NCI-H128 (cell line): ENCODE data around the gene PDS5B.
"Not testable (repeated sequence)": the region's sequence is repeated elsewhere in the genome, so short reads cannot be mapped to it uniquely, and the experiment has no call there.

Experiments
- DNase-seq: peaks from one replicate; lab custom pipeline; 2025; ENCODE audit not compliant: unreplicated experiment; lab: John Stamatoyannopoulos, UW

PDS5B gene

DNA sequence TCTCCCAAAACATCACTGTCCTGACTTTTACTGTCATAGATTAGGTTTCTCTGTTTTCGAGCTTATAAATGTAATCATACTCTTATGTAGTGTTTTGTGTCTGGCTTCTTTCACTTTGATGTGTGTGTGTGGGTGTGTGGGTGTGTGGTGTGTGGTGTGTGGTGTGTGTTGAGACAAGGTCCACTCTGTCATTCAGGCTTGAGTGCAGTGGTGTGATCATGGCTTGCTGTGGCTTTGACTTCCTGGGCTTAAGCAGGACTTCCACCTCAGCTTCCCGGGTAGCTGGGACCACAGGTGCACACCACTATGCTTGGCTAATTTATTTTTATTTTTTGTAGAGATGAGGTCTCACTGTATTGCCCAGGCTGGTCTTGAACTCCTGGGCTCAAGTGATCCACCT, 59.6 kb downstream of the PDS5B start:
- no peak for DNase-seq

DNA sequence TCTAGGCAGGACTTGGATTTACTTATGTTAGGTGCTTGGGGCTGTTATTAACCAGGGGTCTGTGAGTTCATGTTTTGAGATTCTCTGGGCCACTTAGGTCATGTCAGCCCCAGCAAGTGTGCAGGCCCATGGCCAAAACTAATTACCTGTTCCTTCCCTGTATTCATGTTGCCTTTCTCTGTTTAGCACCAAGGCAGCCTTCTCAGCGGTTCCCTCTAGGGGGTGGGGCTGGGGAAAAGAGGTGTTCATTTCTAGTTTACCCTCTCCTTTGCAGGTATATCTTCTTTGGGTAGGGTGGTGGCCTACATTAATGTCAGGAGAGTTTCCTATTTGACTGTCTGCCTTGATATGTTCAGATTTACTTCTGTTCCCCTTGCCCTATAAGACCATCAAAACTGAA, 61.7 kb downstream of the PDS5B start:
- no peak for DNase-seq

DNA sequence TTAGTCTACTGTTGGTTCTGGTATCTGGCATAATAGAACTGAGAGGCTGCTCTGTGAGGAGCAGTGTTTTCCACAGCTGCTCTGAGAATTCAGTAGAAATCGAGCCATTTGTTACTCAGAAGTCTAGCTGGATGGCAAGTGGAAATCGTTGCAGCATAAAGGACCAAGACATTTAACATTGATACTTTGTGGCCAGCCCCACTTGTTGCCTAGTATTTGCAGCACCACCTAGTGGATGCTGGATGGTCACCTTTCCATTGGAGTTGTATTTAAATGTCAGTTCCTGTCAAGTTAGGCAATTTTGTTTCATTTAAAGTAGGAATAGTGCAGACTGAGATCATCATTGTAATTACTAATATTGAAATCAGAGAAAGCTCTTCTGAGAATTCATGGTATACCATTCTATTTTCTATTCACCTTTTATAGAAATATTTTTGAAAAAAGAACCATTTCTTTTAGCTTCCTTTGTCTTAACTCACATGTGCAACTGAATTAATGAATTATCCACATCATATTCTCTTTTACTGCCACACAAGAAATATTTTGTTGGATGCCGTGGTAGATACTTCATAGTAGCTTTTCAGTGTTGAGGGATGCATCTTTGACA, 64.6 kb downstream of the PDS5B start:
- no peak for DNase-seq

DNA sequence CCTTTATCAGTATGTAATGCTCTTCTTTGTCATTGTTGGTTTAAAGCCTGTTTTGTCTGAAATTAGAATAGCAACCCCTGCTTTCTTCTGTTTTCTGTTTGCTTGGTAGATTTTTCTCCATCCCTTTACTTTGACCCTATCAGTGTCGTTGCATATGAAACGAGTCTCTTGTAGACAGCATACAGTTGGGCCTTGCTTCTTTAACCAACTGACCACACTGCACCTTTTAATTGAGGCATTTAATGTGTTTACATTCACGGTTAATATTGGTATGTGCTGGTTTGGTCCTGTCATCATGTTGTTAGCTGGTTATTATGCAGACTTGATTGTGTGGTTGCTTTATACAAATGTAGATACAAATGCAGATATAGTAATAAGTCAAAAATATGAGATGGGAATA, 71.1 kb downstream of the PDS5B start:
- no peak for DNase-seq

DNA sequence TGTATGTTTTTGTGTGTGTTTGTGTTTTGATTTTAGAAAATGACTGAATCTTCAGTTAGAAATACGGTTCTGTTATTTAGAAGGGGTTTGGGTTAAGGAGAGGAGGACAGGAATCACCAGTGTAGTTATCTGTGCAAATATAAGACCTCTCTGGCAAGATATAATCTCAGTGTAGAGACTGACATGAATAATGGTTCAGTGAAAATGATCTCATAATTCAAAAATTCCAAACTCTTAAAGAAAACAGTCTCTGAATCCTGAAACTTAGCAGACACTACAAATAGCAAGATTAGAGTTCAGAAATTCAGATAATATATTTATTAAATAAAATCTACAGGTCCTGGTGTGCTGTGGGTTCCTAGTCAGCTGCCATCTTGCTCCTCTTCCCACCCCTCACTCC, 73.5 kb downstream of the PDS5B start:
- no peak for DNase-seq

DNA sequence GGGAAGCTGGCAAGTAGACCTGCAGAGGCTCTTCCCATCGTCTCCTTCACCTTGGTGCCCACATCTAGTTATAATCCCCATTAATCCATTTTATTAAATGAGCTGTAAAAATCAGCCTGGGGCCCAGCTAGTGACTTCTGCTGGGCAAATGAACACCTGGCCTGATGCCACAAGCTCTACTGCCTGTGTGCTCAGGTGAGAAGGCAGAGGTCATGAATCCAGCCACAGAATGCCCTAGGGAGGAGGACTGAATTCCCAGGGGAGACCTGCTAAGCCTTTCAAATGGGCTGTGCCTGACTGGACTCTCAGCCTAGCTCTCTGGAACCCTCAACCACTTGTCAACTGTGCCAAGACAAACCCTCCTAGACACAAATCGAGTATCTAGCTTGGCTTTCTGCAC, 74.0 kb downstream of the PDS5B start:
- no peak for DNase-seq

DNA sequence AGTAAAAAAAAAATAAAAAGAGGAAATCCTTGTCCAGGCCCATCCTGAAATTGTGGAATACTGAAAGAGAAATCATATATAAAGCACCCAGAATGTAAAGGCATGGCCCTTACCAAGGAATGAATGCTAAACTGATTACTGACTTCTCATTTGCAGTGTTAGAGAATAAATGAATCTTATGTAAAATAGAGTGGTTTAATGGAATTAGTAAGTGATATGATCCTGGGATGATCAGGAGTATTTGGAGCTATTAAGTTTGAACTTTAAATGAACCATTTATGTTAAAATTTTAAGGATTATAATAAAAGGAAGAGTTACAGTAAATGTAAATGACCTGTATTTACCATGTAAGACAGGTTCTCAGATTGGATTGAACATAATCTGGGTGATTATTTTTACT, 75.4 kb downstream of the PDS5B start:
- DNase-seq, result no peak

DNA sequence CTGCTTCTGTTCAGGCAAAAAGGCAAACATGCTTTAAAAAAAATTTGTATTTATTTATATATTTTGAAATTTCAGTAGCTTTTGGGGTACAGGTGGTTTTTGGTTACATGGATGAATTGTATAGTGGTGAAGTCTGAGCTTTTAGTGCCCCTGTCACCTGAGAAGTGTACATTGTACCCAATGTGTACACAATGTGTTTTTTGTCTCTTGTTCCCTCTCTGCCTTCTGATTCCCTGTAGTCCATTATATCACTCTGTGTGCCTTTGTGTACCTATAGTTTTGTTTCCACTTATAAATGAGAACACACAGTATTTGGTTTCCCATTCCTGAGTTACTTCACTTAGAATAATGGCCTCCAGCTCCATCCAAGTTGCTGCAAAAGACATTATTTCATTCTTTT, 77.4 kb downstream of the PDS5B start:
- peak; percentile 26 for DNase-seq

DNA sequence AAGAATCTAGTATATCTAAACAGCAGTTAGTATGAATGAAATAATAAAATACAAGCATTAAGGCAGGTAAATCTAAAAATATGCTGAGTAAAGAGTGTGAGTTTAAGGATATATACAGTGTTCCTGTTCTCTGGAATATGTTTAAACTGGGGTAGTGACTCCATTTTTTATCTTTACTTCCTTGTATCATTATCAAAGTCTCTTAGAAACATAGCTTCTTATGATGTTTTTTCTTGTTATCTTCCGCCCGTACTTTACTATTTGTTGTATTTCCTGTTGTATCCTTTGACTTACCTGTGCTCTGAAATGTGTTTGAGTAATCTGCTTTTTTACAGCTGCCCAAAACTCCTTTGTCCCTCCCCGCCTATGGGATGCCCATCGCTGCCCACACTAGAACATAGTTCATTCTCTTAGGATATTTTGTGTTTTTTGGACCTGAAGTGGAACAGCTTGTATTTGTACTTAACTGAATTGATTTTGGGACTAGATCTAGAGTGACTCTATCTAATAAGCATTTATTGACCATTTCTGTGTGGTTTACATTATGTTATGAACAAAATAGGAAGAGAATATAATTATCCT, 80.8 kb downstream of the PDS5B start:
- DNase-seq, result no peak

DNA sequence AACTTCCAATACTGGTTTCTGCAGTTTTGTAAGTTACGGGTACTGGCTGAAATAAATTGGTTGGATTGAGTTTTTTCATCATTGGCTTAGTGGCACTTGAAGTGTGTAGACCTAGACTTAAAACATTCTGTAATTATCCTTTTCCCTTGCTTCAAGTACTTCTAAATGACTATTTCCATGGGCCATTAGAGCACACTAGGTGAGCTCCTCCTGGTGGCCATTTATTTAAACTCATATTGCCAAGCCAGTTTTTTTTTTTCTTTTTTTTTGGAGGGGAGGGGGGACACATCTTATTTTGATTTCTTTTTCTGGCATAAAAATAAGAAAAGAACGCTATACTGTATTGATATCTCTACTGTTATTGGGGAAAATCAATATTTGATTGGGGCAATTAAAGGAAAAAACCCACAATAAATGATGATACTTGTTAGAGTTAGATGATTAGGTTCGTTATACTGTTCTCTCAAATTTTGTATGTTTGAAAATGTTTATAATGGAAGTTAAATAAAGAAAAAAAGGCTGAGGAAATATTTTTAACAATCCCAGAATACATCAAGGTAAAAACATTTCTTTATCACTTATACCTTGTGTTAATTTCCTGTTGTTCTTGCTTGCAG, 82.9 kb downstream of the PDS5B start:
- DNase-seq, result no peak

DNA sequence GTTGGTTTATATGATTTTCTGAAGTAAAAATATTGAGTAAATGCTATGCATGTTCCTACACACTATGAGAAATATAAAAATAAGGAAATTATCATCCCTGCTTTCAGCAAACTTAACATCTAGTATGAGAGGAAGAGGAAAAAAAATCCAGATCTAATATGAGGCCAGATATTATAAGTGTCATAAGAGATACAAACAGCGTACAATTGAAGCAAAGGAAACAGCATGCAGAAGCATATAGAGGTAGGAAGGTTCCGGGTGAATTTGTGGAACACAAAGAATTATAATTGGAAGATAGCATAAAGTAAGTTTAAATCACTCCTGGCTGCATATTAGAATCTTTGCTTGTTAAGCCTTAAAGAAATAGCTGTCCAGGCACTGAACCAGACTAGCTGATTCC, 88.3 kb downstream of the PDS5B start:
- DNase-seq, result no peak

DNA sequence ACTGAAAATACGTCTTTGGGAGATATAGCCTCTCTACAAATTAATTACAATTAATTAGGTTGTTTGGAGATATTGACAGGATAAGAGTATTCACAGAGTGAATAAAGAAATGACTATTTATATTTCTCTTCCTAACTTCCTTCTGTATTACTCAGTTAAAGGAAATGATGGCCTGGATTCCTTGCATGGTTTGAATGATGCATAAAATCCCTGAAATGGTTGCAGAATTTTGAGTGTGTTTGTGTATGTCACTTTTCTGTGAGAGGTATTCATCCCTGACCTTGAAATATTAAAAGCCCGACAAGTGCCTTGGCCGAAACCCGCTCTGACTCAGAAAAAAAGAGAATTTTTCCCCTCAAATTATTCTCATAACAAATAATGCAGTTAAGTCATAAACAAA, 90.0 kb downstream of the PDS5B start:
- no peak for DNase-seq

DNA sequence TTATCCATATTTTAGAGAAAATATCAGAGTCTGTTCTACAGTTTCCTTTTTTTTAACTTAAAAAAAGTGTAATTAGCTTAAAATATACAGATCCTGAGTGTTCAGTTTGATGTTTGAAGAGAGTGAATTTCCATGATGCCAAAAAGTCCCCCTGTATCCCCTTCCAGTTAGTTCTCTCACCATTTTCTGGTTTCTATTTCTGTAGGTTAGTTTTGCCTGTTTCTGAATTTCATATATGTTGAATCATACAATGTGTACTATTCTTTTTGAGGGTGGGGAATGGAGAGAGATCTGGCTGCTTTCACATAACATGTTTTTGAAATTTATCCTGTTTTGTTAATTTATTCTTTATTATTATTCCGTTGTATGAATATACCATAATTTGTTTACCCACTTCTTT, 95.9 kb downstream of the PDS5B start:
- no peak for DNase-seq

DNA sequence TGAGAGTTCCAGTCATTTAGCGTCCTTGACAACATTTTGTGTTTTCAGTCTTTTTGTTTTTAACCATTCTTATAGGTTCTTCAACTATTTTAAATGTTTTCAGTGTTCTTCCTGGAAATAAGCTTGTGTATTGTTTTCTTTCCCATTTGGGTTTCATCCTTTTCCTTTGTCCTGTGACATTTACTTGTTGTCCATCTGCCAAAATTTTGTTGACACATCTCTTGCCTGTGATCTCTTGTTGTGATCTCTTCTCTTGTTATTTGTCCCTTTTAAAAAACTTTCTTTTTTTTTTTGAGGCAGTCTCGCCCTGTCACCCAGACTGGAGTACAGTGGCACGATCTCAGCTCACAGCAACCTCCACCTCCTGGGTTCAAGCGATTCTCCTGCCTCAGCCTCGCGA, 96.5 kb downstream of the PDS5B start:
- no peak for DNase-seq

DNA sequence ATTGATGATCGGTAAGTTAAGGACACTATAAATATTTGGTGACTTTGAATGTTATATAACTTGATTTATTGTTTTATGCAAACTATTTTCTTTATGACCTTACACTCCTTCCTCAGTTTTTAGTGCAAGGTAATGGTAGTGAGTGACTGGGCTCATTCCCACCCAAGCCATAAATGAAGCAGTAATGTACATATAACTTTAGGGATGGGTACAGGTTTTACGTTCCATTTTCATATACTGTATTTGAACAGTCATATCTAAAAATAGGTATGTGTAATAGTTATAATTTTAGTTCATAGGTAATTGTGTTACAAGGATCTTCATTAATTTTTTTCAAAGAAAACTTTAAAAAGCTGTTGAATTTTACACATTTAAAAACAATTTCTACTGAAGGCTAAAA, 101.0 kb downstream of the PDS5B start:
- DNase-seq, result no peak

DNA sequence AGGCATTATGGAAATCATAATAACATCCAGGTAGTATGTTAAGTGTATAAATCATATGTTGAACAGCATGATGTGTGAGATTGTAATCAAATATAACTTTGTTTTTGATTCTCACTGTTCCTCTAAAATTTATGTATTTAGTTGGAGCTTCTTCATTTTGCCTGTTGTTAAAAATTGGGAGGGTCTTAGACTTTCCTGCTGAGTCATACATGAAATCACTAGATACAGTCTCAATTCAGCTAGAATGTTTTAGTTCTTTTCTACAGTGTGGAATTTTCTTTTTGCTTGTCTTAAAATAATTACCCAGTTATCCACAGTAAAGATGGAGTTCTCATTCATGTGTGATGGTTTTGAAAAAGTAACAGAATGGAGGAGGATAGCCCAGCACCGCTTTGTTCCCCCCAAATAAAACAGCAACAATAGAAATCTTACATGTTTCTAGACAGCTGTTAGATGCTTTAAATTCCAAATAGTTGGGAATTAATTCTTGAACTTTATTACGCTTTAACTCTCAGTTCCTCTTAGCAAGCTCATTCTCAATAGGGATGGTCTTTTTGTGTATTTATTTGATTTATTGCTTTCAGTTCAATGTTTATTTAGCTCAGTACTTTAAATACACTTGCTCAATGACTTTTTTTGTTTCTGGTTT, 109.5 kb downstream of the PDS5B start:
- no peak for DNase-seq

DNA sequence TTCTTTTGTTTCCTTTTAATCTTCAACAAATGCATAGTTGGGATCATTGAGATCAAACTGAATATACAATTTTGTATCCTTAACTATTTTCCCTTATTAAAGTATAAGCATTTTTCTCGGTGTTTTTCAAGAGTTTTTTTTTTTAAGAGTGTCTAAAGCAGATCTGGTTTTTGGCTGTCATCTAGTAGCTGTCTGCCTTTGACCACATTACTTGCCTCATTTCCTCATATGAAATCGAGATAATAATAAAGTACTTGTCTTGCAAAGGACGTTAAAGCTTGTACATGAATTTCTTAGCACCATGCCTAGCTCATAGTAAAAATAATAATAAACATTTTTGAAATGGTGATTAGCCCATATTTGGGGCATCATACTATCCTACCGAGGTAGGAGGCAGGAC, 121.2 kb downstream of the PDS5B start:
- DNase-seq, result no peak

DNA sequence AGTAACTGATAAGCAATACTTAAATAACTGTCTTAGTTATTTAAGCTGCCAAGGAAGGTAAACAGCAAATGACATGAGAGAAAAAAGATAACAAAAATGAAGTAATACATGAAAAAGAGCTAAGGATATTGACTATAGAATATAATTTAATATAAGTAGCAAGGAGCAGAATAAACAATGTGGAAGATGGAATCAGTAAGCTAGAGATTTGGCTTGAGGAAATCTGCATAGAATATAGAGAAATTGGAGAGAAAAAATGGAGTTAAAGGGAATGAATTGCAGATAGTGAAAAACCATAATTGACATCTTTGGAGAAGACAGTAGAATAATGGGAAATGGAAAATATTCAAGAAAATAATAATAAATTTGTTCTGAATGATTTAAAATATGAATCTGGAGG, 127.1 kb downstream of the PDS5B start:
- no peak for DNase-seq

DNA sequence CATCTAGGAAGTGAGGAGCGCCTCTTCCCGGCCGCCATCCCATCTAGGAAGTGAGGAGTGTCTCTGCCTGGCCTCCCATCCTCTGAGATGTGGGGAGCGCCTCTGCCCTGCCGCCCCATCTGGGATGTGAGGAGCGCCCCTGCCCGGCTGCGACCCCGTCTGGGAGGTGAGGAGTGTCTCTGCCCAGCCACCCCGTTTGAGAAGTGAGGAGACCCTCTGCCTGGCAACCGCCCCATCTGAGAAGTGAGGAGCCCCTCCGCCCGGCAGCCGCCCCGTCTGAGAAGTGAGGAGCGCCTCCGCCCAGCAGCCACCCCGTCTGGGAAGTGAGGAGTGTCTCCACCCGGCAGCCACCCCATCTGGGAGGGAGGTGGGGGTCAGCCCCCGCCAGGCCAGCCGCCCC, 129.9 kb downstream of the PDS5B start:
- DNase-seq, result not testable (repeated sequence)

DNA sequence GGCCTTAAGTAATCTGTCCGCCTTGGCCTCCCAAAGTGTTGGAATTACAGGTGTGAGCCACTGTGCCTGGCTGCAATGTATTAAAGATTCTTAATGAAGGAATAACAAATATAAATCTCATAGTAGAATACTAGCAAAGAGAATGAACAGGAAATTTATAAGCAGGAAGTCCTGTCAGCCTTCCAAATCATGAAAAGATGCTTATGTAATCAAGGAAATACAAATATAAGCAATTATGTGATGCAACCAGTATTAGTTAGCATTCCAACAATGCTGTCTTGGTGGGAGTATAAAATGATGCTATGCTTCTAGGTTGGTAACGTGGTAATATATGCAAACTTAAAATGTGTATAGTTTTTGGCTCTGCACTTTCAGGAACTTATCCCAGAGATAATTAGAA, 133.8 kb downstream of the PDS5B start:
- DNase-seq, result no peak

DNA sequence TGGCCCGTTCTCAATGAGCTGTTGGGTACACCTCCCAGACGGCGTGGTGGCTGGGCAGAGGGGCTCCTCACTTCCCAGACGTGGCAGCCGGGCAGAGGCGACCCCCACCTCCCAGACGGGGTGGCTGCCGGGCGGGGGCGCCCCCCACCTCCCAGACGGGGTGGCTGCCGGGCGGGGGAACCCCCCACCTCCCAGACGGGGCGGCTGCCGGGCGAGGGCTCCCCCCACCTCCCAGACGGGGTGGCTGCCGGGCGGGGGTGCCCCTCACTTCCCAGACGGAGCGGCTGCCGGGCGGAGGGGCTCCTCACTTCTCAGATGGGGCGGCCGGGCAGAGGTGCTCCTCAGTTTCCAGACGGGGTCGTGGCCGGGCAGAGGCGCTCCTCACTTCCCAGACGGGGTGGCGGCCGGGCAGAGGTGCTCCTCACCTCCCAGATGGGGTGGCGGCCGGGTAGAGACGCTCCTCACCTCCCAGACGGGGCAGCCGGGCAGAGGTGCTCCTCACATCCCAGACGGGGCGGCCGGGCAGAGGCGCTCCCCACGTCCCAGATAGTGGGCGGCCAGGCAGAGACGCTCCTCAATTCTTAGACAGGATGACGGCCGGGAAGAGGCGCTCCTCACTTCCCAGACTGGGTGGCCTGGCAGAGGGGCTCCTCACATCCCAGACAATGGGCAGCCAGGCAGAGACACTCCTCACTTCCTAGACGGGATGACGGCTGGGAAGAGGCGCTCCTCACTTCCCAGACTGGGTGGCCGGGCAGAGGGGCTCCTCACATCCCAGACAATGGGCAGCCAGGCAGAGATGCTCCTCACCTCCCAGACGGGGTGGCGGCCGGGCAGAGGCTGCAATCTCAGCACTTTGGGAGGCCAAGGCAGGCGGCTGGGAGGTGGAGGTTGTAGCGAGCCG, 135.1 kb downstream of the PDS5B start:
- DNase-seq, result not testable (repeated sequence)
